Uterus (tissue), 2 donors: ENCODE data around the gene COX11.
A peak's percentile ranks its signal among the peaks of the same experiment; 100 is the strongest.

Experiments
- CTCF ChIP-seq, 4 experiments: fragments of 200-600 bp in 2 of 4; fragments of 450-650 bp in 2 of 4; sonication (generic) in 2 of 4; IDR thresholded peaks; one replicate each; pipeline ENCODE4 v1.5.1; 2016 to 2019; ENCODE audit warnings: antibody characterized with exemption in 4 of 4, mild to moderate bottlenecking in 2 of 4, moderate library complexity in 1 of 4
- POLR2A ChIP-seq, 2 donors: fragments of 450-650 bp; IDR thresholded peaks; one replicate each; pipeline ENCODE4 v1.6.1; 2016; ENCODE audit warnings: antibody characterized with exemption in 2 of 2, mild to moderate bottlenecking in 1 of 2, moderate library complexity in 1 of 2

- peak in 1 of 4 experiments; percentile 50 for TF ChIP-seq CTCF (IDR thresholded peaks at IDR 0.05)
- no peak for TF ChIP-seq POLR2A (IDR thresholded peaks at IDR 0.05)
Measured at GRCh38 chr17:54967621-54968261, 713 bp downstream of the COX11 start.
